ENCODE data around the gene BHLHA15.

The BHLHA15 gene

GRCh38 chr7:98167653-98168052 is 43.6 kb upstream of the BHLHA15 start:
- no peak overlapping the region for H3K4me3 ChIP-seq (ENCODE audit: low read depth, low read length)
- TF ChIP-seq, protein P1, sequence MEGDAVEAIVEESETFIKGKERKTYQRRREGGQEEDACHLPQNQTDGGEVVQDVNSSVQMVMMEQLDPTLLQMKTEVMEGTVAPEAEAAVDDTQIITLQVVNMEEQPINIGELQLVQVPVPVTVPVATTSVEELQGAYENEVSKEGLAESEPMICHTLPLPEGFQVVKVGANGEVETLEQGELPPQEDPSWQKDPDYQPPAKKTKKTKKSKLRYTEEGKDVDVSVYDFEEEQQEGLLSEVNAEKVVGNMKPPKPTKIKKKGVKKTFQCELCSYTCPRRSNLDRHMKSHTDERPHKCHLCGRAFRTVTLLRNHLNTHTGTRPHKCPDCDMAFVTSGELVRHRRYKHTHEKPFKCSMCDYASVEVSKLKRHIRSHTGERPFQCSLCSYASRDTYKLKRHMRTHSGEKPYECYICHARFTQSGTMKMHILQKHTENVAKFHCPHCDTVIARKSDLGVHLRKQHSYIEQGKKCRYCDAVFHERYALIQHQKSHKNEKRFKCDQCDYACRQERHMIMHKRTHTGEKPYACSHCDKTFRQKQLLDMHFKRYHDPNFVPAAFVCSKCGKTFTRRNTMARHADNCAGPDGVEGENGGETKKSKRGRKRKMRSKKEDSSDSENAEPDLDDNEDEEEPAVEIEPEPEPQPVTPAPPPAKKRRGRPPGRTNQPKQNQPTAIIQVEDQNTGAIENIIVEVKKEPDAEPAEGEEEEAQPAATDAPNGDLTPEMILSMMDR (IDR thresholded peaks at IDR 0.05; ENCODE audit: low read depth, low read length): no peak
- DNase-seq (ENCODE audit: low read depth, low spot score): no peak
- in situ Hi-C loops (cut with HindIII; ENCODE audit: low sequenced_read_pairs): no loop called here

- in situ Hi-C loops (cut with HindIII; ENCODE audit: low sequenced_read_pairs): no loop called here
Observed at GRCh38 chr7:98168181-98168903, 42.9 kb upstream of the BHLHA15 start.

GRCh38 chr7:98168904-98169621 is 42.2 kb upstream of the BHLHA15 start:
- in situ Hi-C loops (cut with HindIII; ENCODE audit: low sequenced_read_pairs): no loop called here
- TF ChIP-seq, protein P1 (IDR thresholded peaks at IDR 0.05; ENCODE audit: low read depth, low read length): no peak
- H3K4me3 ChIP-seq (ENCODE audit: low read depth, low read length): no peak overlapping the region
- no peak for DNase-seq (ENCODE audit: low read depth, low spot score)

More at GRCh38 chr7:98168181-98168903, 42.9 kb upstream of the BHLHA15 start:
- H3K4me3 ChIP-seq (ENCODE audit: low read depth, low read length): no peak overlapping the region
- DNase-seq (ENCODE audit: low read depth, low spot score): peak; percentile 66
- TF ChIP-seq, protein P1 (IDR thresholded peaks at IDR 0.05; ENCODE audit: low read depth, low read length): peak; percentile 79

DNA sequence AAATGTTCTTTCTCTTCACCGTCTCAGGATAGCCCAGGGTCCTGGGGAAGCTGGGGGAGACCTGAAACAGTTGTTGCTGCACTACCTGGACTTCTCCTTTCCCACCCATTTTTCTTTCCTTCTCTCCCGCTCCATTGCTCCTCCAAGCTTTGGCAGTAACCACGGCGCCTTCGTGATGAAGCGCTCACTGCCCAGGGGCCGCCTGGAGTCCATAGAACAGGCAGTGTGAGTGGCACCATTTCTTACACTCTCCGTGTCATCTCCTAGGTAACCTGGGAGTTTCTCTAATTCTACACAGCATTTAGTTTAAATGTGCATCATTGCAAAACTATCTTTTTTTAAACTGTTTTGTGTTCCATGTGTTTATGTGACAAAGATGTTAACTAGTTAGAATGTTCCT is 40.3 kb upstream of the BHLHA15 start:
- in situ Hi-C loops (cut with HindIII; ENCODE audit: low sequenced_read_pairs): no loop called here
- TF ChIP-seq, protein P1 (IDR thresholded peaks at IDR 0.05; ENCODE audit: low read depth, low read length): no peak
- H3K4me3 ChIP-seq (ENCODE audit: low read depth, low read length): no peak overlapping the region
- no peak for DNase-seq (ENCODE audit: low read depth, low spot score)

DNA sequence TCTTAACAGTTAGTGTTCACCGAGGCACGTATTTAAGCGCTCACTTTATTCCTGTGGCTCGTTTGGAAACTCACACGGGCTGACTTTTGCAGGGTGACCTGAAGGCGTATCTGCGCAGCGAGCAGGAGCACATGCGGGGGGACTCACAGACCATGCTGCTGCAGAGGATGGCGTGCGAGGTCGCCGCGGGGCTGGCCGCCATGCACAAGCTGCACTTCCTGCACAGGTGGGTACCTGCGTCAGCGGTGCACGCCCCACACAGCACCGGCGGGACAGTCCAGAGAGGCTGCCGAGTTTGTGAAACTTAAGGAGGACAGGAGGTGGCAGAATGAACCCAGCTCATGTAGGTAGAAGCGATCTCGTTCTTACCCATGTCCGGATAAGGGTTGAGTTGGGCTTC is 39.8 kb upstream of the BHLHA15 start:
- in situ Hi-C loops (cut with HindIII; ENCODE audit: low sequenced_read_pairs): no loop called here
- TF ChIP-seq, protein P1 (IDR thresholded peaks at IDR 0.05; ENCODE audit: low read depth, low read length): no peak
- H3K4me3 ChIP-seq (ENCODE audit: low read depth, low read length): no peak overlapping the region
- DNase-seq (ENCODE audit: low read depth, low spot score): no peak

DNA sequence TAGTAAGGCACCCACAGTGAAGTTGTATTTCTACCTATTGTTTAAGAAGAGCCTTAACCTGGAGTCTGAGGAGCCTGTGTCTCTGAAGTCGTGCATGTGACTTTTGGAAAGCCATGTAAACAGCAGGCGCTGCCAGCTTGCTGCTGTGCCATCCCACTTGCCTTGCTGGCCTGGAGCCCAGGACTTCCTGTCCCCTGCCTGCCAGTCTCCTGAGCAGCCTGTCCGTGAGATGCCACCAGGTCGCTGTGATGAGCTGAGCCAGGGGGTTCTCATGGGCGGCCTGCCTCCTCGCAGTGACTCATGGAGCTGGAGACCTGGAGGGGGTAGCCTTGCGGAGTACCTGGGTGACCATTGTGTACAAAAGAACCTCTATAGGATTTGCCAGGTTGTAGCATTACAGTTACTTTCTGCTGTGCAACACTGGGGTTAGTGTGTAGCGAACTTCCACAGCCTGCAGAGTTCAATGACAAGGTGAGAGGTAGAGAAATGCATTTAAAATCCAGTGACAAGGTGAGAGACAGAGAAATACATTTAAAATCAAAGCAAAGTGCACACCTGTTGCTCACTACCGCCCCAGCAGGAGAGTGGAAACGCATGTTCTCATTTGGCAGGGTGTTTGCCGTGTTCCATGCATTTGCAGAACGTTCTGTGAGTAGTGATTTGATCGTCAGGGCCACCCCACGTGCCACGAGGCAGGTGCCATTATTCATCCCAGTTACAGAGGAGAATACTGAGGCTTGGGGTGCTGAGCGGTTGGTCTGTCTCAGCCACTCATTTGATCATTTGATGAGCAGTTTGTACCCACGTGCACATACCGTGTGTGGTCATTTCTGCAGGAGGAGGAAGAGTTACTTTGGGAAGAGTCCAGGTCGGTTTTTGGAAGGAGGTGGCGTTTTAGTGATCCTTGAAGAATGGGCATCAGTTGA is 36.6 kb upstream of the BHLHA15 start:
- in situ Hi-C loops (cut with HindIII; ENCODE audit: low sequenced_read_pairs): no loop called here
- DNase-seq (ENCODE audit: low read depth, low spot score): no peak
- no peak overlapping the region for H3K4me3 ChIP-seq (ENCODE audit: low read depth, low read length)
- TF ChIP-seq, protein P1 (IDR thresholded peaks at IDR 0.05; ENCODE audit: low read depth, low read length): no peak

All from astrocyte of the spinal cord (primary cell).